Neural progenitor cell (in vitro differentiated cells): ENCODE data around the gene NEURL1. TPM values are rescaled to one million over a fixed set of nuclear protein-coding genes. Genes with fewer than 3 reads are reported as not detected.

Experiments used
- DNase-seq: peaks from one replicate; pipeline ENCODE4 v3.0.0-alpha.2; 2016; ENCODE audit warnings: low spot score
- H2AFZ ChIP-seq: fragments of 200-600 bp; sonication (generic); replicated peaks from 2 replicates; pipeline ENCODE4 v1.6.1; 2016; ENCODE audit warnings: antibody characterized with exemption
- H3F3A ChIP-seq: fragments of 200-600 bp; sonication (generic); 2 replicates; pipeline ENCODE4 v1.6.1; 2016; ENCODE audit warnings: antibody characterized with exemption, low read depth
- H3K27ac ChIP-seq: fragments of 200-600 bp; sonication (generic); 2 replicates; pipeline ENCODE4 v1.5.1; 2016; ENCODE audit warnings: mild to moderate bottlenecking
- H3K27me3 ChIP-seq: fragments of 200-600 bp; sonication (generic); 2 replicates; pipeline ENCODE4 v1.6.1; 2016; ENCODE audit warnings: mild to moderate bottlenecking, moderate library complexity
- H3K36me3 ChIP-seq: fragments of 200-600 bp; sonication (generic); 2 replicates; pipeline ENCODE4 v1.5.1; 2016
- H3K4me1 ChIP-seq: fragments of 200-600 bp; sonication (generic); 2 replicates; pipeline ENCODE4 v1.6.1; 2016; ENCODE audit warnings: mixed run types
- H3K4me2 ChIP-seq: fragments of 200-600 bp; sonication (generic); 2 replicates; pipeline ENCODE4 v1.6.1; 2016
- H3K4me3 ChIP-seq: fragments of 200-600 bp; sonication (generic); 2 replicates; pipeline ENCODE4 v1.5.1; 2016
- H3K79me2 ChIP-seq: fragments of 200-600 bp; sonication (generic); 2 replicates; pipeline ENCODE4 v1.6.1; 2016; ENCODE audit warnings: low read depth
- H3K9ac ChIP-seq: fragments of 200-600 bp; sonication (generic); 2 replicates; pipeline ENCODE4 v1.6.1; 2016
- H3K9me3 ChIP-seq: fragments of 200-600 bp; sonication (generic); 2 replicates; pipeline ENCODE4 v1.5.1; 2016; ENCODE audit warnings: low read depth
- H4K20me1 ChIP-seq: fragments of 200-600 bp; sonication (generic); 2 replicates; pipeline ENCODE4 v1.6.1; 2016; ENCODE audit warnings: low read depth
- H3K27ac Mint-ChIP-seq: 3 replicates; pipeline ENCODE4 v1.8.0; 2021; ENCODE audit warnings: mixed read lengths
- H3K27me3 Mint-ChIP-seq: 2 replicates; pipeline ENCODE4 v1.8.0; 2022; ENCODE audit warnings: low read depth, mild to moderate bottlenecking, inconsistent platforms, moderate library complexity, mixed read lengths; ENCODE audit not compliant: insufficient read depth
- H3K36me3 Mint-ChIP-seq: 3 replicates; pipeline ENCODE4 v1.8.0; 2021; ENCODE audit warnings: mixed read lengths
- H3K4me1 Mint-ChIP-seq: 3 replicates; pipeline ENCODE4 v1.8.0; 2021; ENCODE audit warnings: mixed read lengths
- H3K4me3 Mint-ChIP-seq: 3 replicates; pipeline ENCODE4 v1.8.0; 2021; ENCODE audit warnings: mild to moderate bottlenecking, moderate library complexity, mixed read lengths
- H3K9me3 Mint-ChIP-seq: 3 replicates; pipeline ENCODE4 v1.8.0; 2020; ENCODE audit warnings: mixed read lengths
- EZH2 ChIP-seq: fragments of 200-600 bp; sonication (generic); IDR thresholded peaks from 2 replicates; pipeline ENCODE4 v1.6.1; 2017; ENCODE audit warnings: antibody characterized with exemption, mild to moderate bottlenecking, moderate library complexity
- EZH2phosphoT487 ChIP-seq: fragments of 200-600 bp; sonication (generic); IDR thresholded peaks from 2 replicates; pipeline ENCODE4 v1.6.1; 2017; ENCODE audit warnings: antibody characterized with exemption
- total RNA-seq: library from RNA; depleted of rRNA; stranded (reverse); fragments of >200 nt; gene quantifications from 2 replicates; pipeline ENCODE4 v1.2.3, GENCODE V29; 2015; ENCODE audit warnings: low replicate concordance
- TF ChIP-seq, protein P1 (sequence below): fragments of 200-600 bp; sonication (generic); IDR thresholded peaks from 2 replicates; pipeline ENCODE4 v1.5.1; 2017; ENCODE audit warnings: antibody characterized with exemption, mild to moderate bottlenecking

The NEURL1 gene
- total RNA-seq, 1 donor from 2014 or later = 0.06 TPM

DNA sequence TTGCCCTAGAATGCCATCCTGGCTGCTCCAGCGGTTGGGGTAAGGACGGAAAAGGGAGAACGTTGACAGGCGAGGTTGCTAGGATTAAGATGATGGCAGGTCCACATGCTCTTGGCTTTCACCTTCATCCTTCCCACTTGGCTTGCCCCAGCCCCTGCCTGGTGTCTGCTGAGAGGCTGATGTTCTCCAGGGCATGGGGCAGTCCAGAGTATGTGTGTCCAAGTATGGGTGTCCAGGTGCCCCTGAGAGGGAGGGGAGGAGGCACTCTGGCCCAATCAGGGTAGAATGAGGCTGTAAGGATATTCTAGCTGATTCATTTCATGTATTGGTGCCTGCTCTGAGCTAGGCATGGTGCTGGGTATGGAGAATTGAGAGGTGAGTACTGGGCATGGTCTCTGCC, 12.6 kb downstream of the NEURL1 start:
- Mint-ChIP-seq H3K4me1 (peaks cover 23% of the 10 kb centered on the region), H3K27me3 (peaks cover 13% of the 10 kb centered on the region), H3K36me3 (no peaks in the 10 kb centered on the region), H3K27ac (no peak overlapping the region), H3K9me3 (peaks cover 2% of the 10 kb centered on the region), H3K4me3 (no peak overlapping the region)
- Histone ChIP-seq H3K4me3 (no peak overlapping the region), H3K4me2 (no peak overlapping the region), H4K20me1 (no peaks in the 10 kb centered on the region), H3K36me3 (no peaks in the 10 kb centered on the region), H3K9me3 (no peaks in the 10 kb centered on the region), H3K27ac (no peak overlapping the region), H2AFZ (no peak overlapping the region), H3F3A (no peaks in the 10 kb centered on the region), H3K79me2 (no peaks in the 10 kb centered on the region), H3K4me1 (no peaks in the 10 kb centered on the region), H3K27me3 (no peaks in the 10 kb centered on the region), H3K9ac (no peak overlapping the region)
- no peak for DNase-seq
- TF ChIP-seq EZH2 (no peak), EZH2phosphoT487 (no peak)
- TF ChIP-seq, protein P1, sequence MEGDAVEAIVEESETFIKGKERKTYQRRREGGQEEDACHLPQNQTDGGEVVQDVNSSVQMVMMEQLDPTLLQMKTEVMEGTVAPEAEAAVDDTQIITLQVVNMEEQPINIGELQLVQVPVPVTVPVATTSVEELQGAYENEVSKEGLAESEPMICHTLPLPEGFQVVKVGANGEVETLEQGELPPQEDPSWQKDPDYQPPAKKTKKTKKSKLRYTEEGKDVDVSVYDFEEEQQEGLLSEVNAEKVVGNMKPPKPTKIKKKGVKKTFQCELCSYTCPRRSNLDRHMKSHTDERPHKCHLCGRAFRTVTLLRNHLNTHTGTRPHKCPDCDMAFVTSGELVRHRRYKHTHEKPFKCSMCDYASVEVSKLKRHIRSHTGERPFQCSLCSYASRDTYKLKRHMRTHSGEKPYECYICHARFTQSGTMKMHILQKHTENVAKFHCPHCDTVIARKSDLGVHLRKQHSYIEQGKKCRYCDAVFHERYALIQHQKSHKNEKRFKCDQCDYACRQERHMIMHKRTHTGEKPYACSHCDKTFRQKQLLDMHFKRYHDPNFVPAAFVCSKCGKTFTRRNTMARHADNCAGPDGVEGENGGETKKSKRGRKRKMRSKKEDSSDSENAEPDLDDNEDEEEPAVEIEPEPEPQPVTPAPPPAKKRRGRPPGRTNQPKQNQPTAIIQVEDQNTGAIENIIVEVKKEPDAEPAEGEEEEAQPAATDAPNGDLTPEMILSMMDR = no peak

DNA sequence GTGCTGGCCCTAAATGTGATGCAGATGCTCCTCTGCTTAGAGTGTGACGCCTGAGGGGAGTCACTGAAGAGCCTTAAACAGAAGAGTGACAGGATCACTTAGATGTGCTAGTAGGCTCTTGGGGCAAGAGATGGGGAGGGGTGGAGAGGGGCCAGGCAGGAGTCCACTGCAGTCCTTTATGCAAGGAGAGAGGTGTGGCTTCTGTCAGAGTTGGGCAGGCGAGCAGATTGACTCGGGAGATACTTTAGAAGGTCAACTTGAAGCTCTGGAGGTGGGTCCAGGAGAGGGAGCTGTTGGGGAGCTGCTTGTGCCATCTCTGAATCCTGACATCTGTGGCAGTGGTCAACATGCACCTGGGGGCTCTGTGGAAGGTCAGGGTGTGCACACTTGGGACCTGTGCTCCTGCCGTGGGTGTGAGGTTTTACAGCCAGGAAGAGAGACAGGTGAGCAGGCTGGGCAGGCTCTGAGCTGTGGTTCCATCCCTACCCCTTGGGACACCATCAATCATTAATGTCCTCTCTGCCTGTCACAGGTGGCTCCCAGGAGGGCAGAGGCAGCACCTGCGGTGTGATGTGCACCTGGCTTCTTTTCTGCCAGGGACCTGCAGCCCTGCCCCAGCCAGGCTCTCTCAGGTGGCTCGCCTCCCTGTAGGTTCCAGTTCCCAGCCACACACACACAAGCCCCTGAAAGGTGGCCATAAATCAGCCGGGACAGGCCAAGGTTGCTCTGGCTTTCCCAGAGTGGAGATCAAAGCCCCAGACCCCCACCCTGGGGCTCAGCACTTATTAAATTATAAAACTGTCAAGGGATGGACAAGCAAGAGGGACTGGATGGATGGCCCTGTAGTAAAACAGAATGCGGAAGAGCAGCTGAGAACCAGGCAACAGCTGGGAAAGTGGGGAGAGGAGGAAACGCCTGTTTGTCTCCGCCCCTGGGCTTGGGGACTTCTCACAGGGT, 14.0 kb downstream of the NEURL1 start:
- H3K4me2 ChIP-seq = no peak overlapping the region
- no peaks in the 10 kb centered on the region for H3K27me3 ChIP-seq
- no peak overlapping the region for H2AFZ ChIP-seq
- Mint-ChIP-seq H3K9me3 (peaks cover under 1% of the 10 kb centered on the region), H3K4me3 (no peak overlapping the region), H3K27me3 (peaks cover 7% of the 10 kb centered on the region), H3K36me3 (no peaks in the 10 kb centered on the region), H3K27ac (no peak overlapping the region), H3K4me1 (peaks cover 13% of the 10 kb centered on the region)
- no peak for TF ChIP-seq EZH2phosphoT487
- TF ChIP-seq, protein P1 = no peak
- no peak for TF ChIP-seq EZH2
- no peaks in the 10 kb centered on the region for H3K79me2 ChIP-seq
- H3F3A ChIP-seq = no peaks in the 10 kb centered on the region
- no peak overlapping the region for H3K9ac ChIP-seq
- H3K4me1 ChIP-seq = no peaks in the 10 kb centered on the region
- no peak overlapping the region for H3K4me3 ChIP-seq
- H3K36me3 ChIP-seq = no peaks in the 10 kb centered on the region
- H3K27ac ChIP-seq = no peak overlapping the region
- DNase-seq = no peak
- no peaks in the 10 kb centered on the region for H4K20me1 ChIP-seq
- no peaks in the 10 kb centered on the region for H3K9me3 ChIP-seq

DNA sequence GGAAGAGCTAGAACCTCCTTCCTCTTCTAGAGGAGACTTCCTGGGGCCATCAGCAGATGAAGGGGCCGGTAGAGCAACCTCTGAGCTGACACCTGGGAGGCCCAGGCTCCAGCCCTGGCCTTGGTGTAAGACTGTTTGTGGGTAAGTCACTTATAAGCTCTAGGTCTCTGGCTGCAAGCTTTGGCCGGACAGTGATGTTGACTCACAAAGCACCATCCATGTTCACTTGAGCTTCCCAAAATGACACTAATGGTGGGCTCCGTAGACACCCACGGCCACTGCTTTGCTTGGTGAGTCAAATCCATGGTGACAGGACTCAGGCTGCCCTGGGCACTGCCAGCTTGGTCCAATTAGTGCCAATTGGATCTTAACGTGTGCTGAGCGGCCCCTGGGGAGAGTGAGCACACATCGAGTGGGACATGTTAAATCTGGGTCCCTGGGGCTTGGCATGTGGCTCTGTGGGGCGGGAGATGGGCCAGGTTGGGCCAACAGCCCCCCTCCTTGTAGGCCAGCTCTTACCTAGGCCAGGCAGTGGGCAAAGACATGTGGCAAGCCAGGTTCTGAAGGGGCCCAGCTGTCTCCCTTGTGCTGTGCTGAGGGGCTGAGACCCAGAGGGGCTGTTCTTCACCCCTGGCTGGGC, 16.7 kb downstream of the NEURL1 start:
- Histone ChIP-seq H3K79me2 (no peaks in the 10 kb centered on the region), H4K20me1 (no peaks in the 10 kb centered on the region), H3K4me1 (no peaks in the 10 kb centered on the region), H3K4me3 (no peak overlapping the region), H3K27ac (no peak overlapping the region), H3K36me3 (no peaks in the 10 kb centered on the region), H3K27me3 (no peaks in the 10 kb centered on the region), H3K9ac (no peak overlapping the region), H3K9me3 (no peaks in the 10 kb centered on the region), H3K4me2 (no peak overlapping the region), H2AFZ (no peak overlapping the region), H3F3A (no peaks in the 10 kb centered on the region)
- Mint-ChIP-seq H3K27me3 (peaks cover 2% of the 10 kb centered on the region), H3K9me3 (no peaks in the 10 kb centered on the region), H3K36me3 (no peaks in the 10 kb centered on the region), H3K4me3 (no peak overlapping the region), H3K27ac (no peak overlapping the region), H3K4me1 (no peaks in the 10 kb centered on the region)
- TF ChIP-seq EZH2phosphoT487 (no peak), EZH2 (no peak)
- TF ChIP-seq, protein P1 = no peak
- DNase-seq = no peak
